Measurements from ENCODE around the gene UNC119B. TPM values are rescaled to one million over a fixed set of nuclear protein-coding genes. Genes with fewer than 3 reads are reported as not detected.

The UNC119B gene
- total RNA-seq, 1 donor from 2014 or later = 68.2 TPM

DNA sequence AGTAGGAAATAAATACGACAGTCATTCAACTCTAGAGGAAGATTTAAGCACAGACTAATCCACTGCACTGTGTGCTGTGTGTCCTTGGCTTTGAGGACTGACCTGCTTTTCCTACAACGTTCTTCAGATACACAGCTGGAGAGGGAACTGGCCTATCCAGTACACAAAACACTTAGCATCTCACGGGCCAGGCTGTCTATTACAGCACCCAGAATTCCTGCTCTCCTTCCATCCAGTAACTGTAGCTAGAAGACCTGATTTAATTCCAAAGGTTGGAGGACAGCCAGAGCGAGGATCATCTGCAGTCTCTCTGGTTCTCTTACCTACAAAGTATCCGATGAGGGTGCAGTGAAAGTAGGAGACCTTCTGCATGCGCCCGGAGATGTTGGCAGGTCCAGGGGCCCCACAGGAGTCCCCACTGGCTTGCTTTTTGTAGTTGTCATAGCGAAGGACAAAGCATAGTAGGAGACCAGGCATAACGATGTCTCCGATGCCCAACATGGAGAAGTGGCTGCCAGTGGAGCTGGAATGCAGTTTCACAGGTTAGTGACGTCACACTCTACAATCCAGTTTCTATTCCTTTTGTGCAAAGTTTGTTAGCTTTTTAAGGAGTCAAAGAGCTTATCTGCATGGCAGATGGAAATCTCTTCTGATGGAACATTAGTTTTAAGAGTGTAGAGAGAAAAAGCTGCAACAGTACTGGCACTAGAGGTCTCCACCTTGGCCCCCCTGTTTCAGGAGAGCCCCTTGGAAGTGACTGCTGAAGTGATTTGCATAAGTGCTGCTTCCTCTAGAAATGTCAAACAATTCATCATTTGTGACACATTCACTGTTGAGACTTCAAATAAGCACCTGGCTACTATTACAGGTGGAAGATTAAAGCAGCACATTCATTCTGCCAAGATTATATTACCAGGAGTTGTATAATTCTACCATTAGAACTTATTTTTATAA lies 57.1 kb downstream of the UNC119B start:
- no peak for DNase-seq (ENCODE audit: low read depth)

DNA sequence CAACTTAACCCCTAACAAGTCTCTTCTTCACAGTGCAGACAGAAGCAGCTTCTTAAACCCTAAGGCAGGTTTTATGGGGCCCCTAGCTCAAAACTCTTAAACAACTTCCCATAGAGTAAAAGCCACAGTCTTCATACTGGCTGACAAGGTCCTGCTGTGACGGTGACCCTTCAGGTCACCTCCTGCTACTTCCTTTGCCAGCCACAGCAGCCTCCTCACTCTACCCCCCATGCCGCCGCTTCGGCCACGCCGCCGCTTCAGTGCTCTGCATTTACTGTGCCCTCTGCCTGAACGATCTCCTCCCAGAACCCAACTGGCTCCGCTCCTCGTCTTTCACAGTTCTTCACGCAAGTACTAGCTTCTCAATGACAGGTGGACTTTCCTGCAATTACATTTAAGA lies 60.8 kb downstream of the UNC119B start:
- no peak for DNase-seq (ENCODE audit: low read depth)

Other genes starting within 250 kb of the UNC119B start
- gene SRSF9, start 240.7 kb upstream of the UNC119B start, total RNA-seq = 190 and 199 TPM in 2 replicates
- 216 and 417 TPM in 2 replicates for gene DYNLL1, start 214.3 kb upstream of the UNC119B start, total RNA-seq
- gene COQ5, start 181.3 kb upstream of the UNC119B start, total RNA-seq = 46.6 and 50.0 TPM in 2 replicates
- gene RNF10, start 176.1 kb upstream of the UNC119B start, total RNA-seq = 84.7 and 491 TPM in 2 replicates
- gene POP5, start 129.1 kb upstream of the UNC119B start, total RNA-seq = 40.3 and 49.2 TPM in 2 replicates
- gene CABP1, start 69.8 kb upstream of the UNC119B start, total RNA-seq = not detected in 2 replicates
- 137 and 146 TPM in 2 replicates for gene MLEC, start 23.3 kb upstream of the UNC119B start, total RNA-seq
- 28.0 and 36.5 TPM in 2 replicates for gene ACADS, start 15.4 kb downstream of the UNC119B start, total RNA-seq
- gene SPPL3, start 193.9 kb downstream of the UNC119B start, total RNA-seq = 6.6 and 13.5 TPM in 2 replicates